ENCODE measurements around the gene MBLAC1. TPM values are rescaled to one million over a fixed set of nuclear protein-coding genes. Genes with fewer than 3 reads are reported as not detected.
A peak's percentile ranks its signal among the peaks of the same experiment; 100 is the strongest.

The MBLAC1 gene
- polyA plus RNA-seq, 1 donor from 2014 or later, result 6.4 TPM

GRCh38 chr7:100159099-100159623 lies 32.4 kb downstream of the MBLAC1 start:
- Histone ChIP-seq H4K20me1 (ENCODE audit: insufficient read depth) (no peaks in the 10 kb centered on the region), H3K4me3 (ENCODE audit: low read length) (peak overlapping the region; percentile 89), H3K79me2 (replicated peaks; ENCODE audit: insufficient read depth, low read length) (no peaks in the 10 kb centered on the region), H2AFZ (ENCODE audit: low read depth, low read length) (peak overlapping the region; percentile 60), H3K9me2 (ENCODE audit: insufficient read depth, low read length) (no peaks in the 10 kb centered on the region), H3K36me3 (ENCODE audit: insufficient read depth, low read length) (no peaks in the 10 kb centered on the region), H3F3A (ENCODE audit: insufficient read depth, low read length, poor library complexity, severe bottlenecking) (no peaks in the 10 kb centered on the region), H3K27ac (ENCODE audit: low read length) (peak overlapping the region; percentile 45), H3K9me3 (ENCODE audit: low read length) (no peaks in the 10 kb centered on the region), H3K9ac (ENCODE audit: low read length) (peak overlapping the region; percentile 78), H3K4me2 (ENCODE audit: low read length) (peak overlapping the region; percentile 44), H3K27me3 (ENCODE audit: insufficient read depth, low read depth, low read length) (no peaks in the 10 kb centered on the region)
- TF ChIP-seq EZH2 (IDR thresholded peaks at IDR 0.05; ENCODE audit: borderline replicate concordance, insufficient read depth, low read length, poor library complexity, severe bottlenecking), result no peak
- no peak for TF ChIP-seq REST (IDR thresholded peaks at IDR 0.05; ENCODE audit: borderline replicate concordance)
- no peak for TF ChIP-seq SMC3 (conservative IDR thresholded peaks at IDR 0.05; ENCODE audit: poor library complexity)
- no peak for TF ChIP-seq MXI1 (conservative IDR thresholded peaks at IDR 0.05; ENCODE audit: poor library complexity, severe bottlenecking)
- TF ChIP-seq TAF1 (IDR thresholded peaks at IDR 0.05; ENCODE audit: low read depth), result no peak
- no peak for TF ChIP-seq RAD21 (conservative IDR thresholded peaks at IDR 0.05)
- TF ChIP-seq, protein P1, sequence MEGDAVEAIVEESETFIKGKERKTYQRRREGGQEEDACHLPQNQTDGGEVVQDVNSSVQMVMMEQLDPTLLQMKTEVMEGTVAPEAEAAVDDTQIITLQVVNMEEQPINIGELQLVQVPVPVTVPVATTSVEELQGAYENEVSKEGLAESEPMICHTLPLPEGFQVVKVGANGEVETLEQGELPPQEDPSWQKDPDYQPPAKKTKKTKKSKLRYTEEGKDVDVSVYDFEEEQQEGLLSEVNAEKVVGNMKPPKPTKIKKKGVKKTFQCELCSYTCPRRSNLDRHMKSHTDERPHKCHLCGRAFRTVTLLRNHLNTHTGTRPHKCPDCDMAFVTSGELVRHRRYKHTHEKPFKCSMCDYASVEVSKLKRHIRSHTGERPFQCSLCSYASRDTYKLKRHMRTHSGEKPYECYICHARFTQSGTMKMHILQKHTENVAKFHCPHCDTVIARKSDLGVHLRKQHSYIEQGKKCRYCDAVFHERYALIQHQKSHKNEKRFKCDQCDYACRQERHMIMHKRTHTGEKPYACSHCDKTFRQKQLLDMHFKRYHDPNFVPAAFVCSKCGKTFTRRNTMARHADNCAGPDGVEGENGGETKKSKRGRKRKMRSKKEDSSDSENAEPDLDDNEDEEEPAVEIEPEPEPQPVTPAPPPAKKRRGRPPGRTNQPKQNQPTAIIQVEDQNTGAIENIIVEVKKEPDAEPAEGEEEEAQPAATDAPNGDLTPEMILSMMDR (IDR thresholded peaks at IDR 0.05; ENCODE audit: poor library complexity, severe bottlenecking), result no peak
- no peak for TF ChIP-seq EP300 (conservative IDR thresholded peaks at IDR 0.05; ENCODE audit: poor library complexity, severe bottlenecking)
- TF ChIP-seq POLR2AphosphoS5 (IDR thresholded peaks at IDR 0.05), result no peak

DNA sequence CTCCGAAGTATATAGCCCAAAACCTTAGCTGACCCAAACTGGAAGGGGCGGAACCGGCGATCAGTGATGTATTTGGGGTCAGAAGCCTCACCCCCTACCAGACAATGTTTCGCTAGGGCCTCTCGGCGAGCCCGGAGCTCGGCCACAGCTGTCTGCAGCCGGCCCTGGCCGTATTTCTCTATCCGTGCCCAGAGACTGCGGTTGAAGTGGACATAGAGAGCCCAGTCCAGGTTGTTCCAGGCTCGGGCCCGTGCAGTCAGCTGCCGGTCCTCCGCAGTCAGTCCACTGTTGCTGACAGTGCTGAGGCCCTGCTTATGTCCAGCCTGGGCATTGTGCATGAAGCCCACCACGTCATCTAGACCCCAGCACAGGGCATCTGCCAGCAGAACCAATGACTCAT lies 33.3 kb downstream of the MBLAC1 start:
- H3F3A ChIP-seq (ENCODE audit: insufficient read depth, low read length, poor library complexity, severe bottlenecking), result no peaks in the 10 kb centered on the region
- no peaks in the 10 kb centered on the region for H3K27me3 ChIP-seq (ENCODE audit: insufficient read depth, low read depth, low read length)
- H4K20me1 ChIP-seq (ENCODE audit: insufficient read depth), result no peaks in the 10 kb centered on the region
- no peak overlapping the region for H3K4me3 ChIP-seq (ENCODE audit: low read length)
- no peak overlapping the region for H3K4me2 ChIP-seq (ENCODE audit: low read length)
- no peaks in the 10 kb centered on the region for H3K36me3 ChIP-seq (ENCODE audit: insufficient read depth, low read length)
- H3K9me3 ChIP-seq (ENCODE audit: low read length), result no peaks in the 10 kb centered on the region
- TF ChIP-seq SMC3 (conservative IDR thresholded peaks at IDR 0.05; ENCODE audit: poor library complexity) (no peak), TAF1 (IDR thresholded peaks at IDR 0.05; ENCODE audit: low read depth) (no peak), RAD21 (conservative IDR thresholded peaks at IDR 0.05) (no peak), EZH2 (IDR thresholded peaks at IDR 0.05; ENCODE audit: borderline replicate concordance, insufficient read depth, low read length, poor library complexity, severe bottlenecking) (no peak), MXI1 (conservative IDR thresholded peaks at IDR 0.05; ENCODE audit: poor library complexity, severe bottlenecking) (no peak)
- TF ChIP-seq, protein P1 (IDR thresholded peaks at IDR 0.05; ENCODE audit: poor library complexity, severe bottlenecking), result no peak
- no peak overlapping the region for H3K9ac ChIP-seq (ENCODE audit: low read length)
- no peak overlapping the region for H2AFZ ChIP-seq (ENCODE audit: low read depth, low read length)
- no peak overlapping the region for H3K27ac ChIP-seq (ENCODE audit: low read length)
- no peaks in the 10 kb centered on the region for H3K79me2 ChIP-seq (replicated peaks; ENCODE audit: insufficient read depth, low read length)
- H3K9me2 ChIP-seq (ENCODE audit: insufficient read depth, low read length), result no peaks in the 10 kb centered on the region

Data from neural cell (in vitro differentiated cells).